HCT116 (cell line): ENCODE data around the gene DENND4A. TPM values are rescaled to one million over a fixed set of nuclear protein-coding genes. Genes with fewer than 3 reads are reported as not detected.

Source experiments
- ATAC-seq: fragments of 200-7000 bp; cut with Tn5 transposase; 2 replicates; pipeline ENCODE4 v1.9.1; 2020; ENCODE audit warnings: mild to moderate bottlenecking, moderate library complexity
- BruUV-seq: library from RNA; stranded (reverse); fragments of 400-500 nt; replicated peaks from 2 replicates; lab custom pipeline; 2021; lab: Mats Ljungman, UMichigan
- CTCF ChIA-PET: fragments of 300-600 bp; sonication (Branson Sonifier 250); formaldehyde crosslinking; loops from one replicate; lab custom pipeline; 2021; ENCODE audit warnings: antibody characterized with exemption; lab: Charles Lee
- POLR2A ChIA-PET: fragments of 300-600, 350-600 bp; sonication (Branson Sonifier 250); formaldehyde crosslinking; loops from one replicate; lab custom pipeline; 2021; ENCODE audit warnings: antibody characterized with exemption; lab: Charles Lee
- RAD21 ChIA-PET, 2 experiments: fragments of 300-600 bp; sonication (Branson Sonifier 250); formaldehyde crosslinking; loops; one replicate each; lab custom pipeline; 2023; ENCODE audit warnings: low total read pairs in 2 of 2; ENCODE audit not compliant: uncharacterized antibody in 2 of 2, unreplicated experiment in 2 of 2, low non-redundant PET in 1 of 2; lab: Charles Lee
- DNase-seq: peaks from one replicate; pipeline ENCODE4 v3.0.0-alpha.2; 2010; ENCODE audit warnings: low read depth, low spot score
- H2AFZ ChIP-seq: fragments of 200-600 bp; shearing (Covaris generic), sonication (generic); 2 replicates; pipeline ENCODE4 v1.6.1; 2017; ENCODE audit warnings: low read depth, mixed run types, mixed read lengths, antibody characterized with exemption, low read length; ENCODE audit not compliant: poor library complexity, severe bottlenecking
- H3K27ac ChIP-seq: 2 replicates; pipeline ENCODE4 v1.5.1; 2012; ENCODE audit warnings: low read depth, low read length
- H3K27me3 ChIP-seq: fragments of 200-600 bp; sonication (generic); 2 replicates; pipeline ENCODE4 v1.6.1; 2016; ENCODE audit warnings: mixed run types, low read length, mixed read lengths; ENCODE audit not compliant: insufficient read depth
- H3K36me3 ChIP-seq, 2 experiments: fragments of 200-500 bp in 1 of 2; fragments of 200-600 bp in 1 of 2; sonication (Bioruptor generic) in 1 of 2; sonication (generic) in 1 of 2; 2 replicates each; pipeline versions ENCODE4 v1.5.1 to v1.6.1; 2014 to 2016; ENCODE audit warnings: low read length in 2 of 2, inconsistent platforms in 1 of 2, mixed read lengths in 1 of 2, mixed run types in 1 of 2; ENCODE audit not compliant: insufficient read depth in 2 of 2, control insufficient read depth in 1 of 2
- H3K4me1 ChIP-seq, 2 experiments: fragments of 200-600 bp in 1 of 2; sonication (generic) in 1 of 2; 2 replicates each; pipeline versions ENCODE4 v1.5.1 to v1.6.1; 2012 to 2017; ENCODE audit warnings: low read length in 2 of 2, inconsistent platforms in 1 of 2, mild to moderate bottlenecking in 1 of 2, mixed read lengths in 1 of 2, mixed run types in 1 of 2, moderate library complexity in 1 of 2; ENCODE audit not compliant: insufficient read depth in 2 of 2, control insufficient read depth in 1 of 2
- H3K4me2 ChIP-seq: fragments of 200-600 bp; sonication (generic); 2 replicates; pipeline ENCODE4 v1.6.1; 2017; ENCODE audit warnings: mixed run types, low read length, mixed read lengths
- H3K4me3 ChIP-seq, 2 experiments: fragments of 200-600 bp in 1 of 2; sonication (generic) in 1 of 2; replicated peaks in 1 of 2; 2 replicates each; pipeline ENCODE4 v1.5.1; 2011 to 2016; ENCODE audit warnings: low read length in 2 of 2, control low read depth in 1 of 2, low read depth in 1 of 2, mild to moderate bottlenecking in 1 of 2, mixed read lengths in 1 of 2, mixed run types in 1 of 2
- H3K79me2 ChIP-seq: fragments of 200-600 bp; sonication (generic); 2 replicates; pipeline ENCODE4 v1.6.1; 2017; ENCODE audit warnings: mild to moderate bottlenecking, mixed run types, low read length, moderate library complexity, mixed read lengths; ENCODE audit not compliant: insufficient read depth
- H3K9ac ChIP-seq: fragments of 200-600 bp; sonication (generic); 2 replicates; pipeline ENCODE4 v1.6.1; 2016; ENCODE audit warnings: low read length, mixed read lengths
- H3K9me2 ChIP-seq: fragments of 200-600 bp; sonication (generic), shearing (Covaris generic); 2 replicates; pipeline ENCODE4 v1.6.1; 2017; ENCODE audit warnings: mixed run types, mild to moderate bottlenecking, moderate library complexity; ENCODE audit not compliant: insufficient read depth
- H3K9me3 ChIP-seq, 2 experiments: fragments of 200-500 bp in 1 of 2; fragments of 200-600 bp in 1 of 2; sonication (Bioruptor generic) in 1 of 2; sonication (generic) in 1 of 2; 2 replicates each; pipeline ENCODE4 v1.6.1; 2014 to 2017; ENCODE audit warnings: low read length in 2 of 2, mixed read lengths in 2 of 2, inconsistent platforms in 1 of 2, low read depth in 1 of 2, mild to moderate bottlenecking in 1 of 2, mixed run types in 1 of 2, moderate library complexity in 1 of 2; ENCODE audit not compliant: control insufficient read depth in 1 of 2, insufficient read depth in 1 of 2
- H4K20me1 ChIP-seq: fragments of 200-600 bp; sonication (generic), shearing (Covaris generic); 2 replicates; pipeline ENCODE4 v1.6.1; 2017; ENCODE audit warnings: mixed run types, mild to moderate bottlenecking, moderate library complexity; ENCODE audit not compliant: insufficient read depth
- CEBPB ChIP-seq: IDR thresholded peaks from 2 replicates; pipeline ENCODE4 v1.6.1; 2012; ENCODE audit warnings: low read depth
- CTCF ChIP-seq, 3 experiments: fragments of 200-600 bp in 1 of 3; sonication (generic) in 1 of 3; IDR thresholded peaks in 2 of 3; conservative IDR thresholded peaks in 1 of 3; 2 replicates each; pipeline ENCODE4 v1.5.1; 2012 to 2017; ENCODE audit warnings: low read depth in 2 of 3, low read length in 2 of 3, antibody characterized with exemption in 1 of 3, borderline replicate concordance in 1 of 3, control low read depth in 1 of 3, mild to moderate bottlenecking in 1 of 3, mixed read lengths in 1 of 3, mixed run types in 1 of 3, moderate library complexity in 1 of 3; ENCODE audit not compliant: insufficient read depth in 1 of 3
- EZH2 ChIP-seq: fragments of 200-600 bp; sonication (generic); IDR thresholded peaks from 2 replicates; pipeline ENCODE4 v1.6.1; 2017; ENCODE audit warnings: antibody characterized with exemption, mixed run types
- EZH2phosphoT487 ChIP-seq: fragments of 200-600 bp; IDR thresholded peaks from 2 replicates; pipeline ENCODE4 v1.6.1; 2018; ENCODE audit warnings: antibody characterized with exemption, borderline replicate concordance
- JUND ChIP-seq: IDR thresholded peaks from 2 replicates; pipeline ENCODE4 v1.6.1; 2012
- POLR2A ChIP-seq: IDR thresholded peaks from 2 replicates; pipeline ENCODE4 v1.7.0; 2011; ENCODE audit warnings: borderline replicate concordance; ENCODE audit not compliant: insufficient read depth, insufficient read length; ENCODE audit errors: extremely low read depth
- SIN3A ChIP-seq: IDR thresholded peaks from 2 replicates; pipeline ENCODE4 v1.6.1; 2012; ENCODE audit warnings: low read depth
- SP1 ChIP-seq: IDR thresholded peaks from 2 replicates; pipeline ENCODE4 v1.6.1; 2012; ENCODE audit warnings: low read depth
- SRF ChIP-seq: IDR thresholded peaks from 2 replicates; pipeline ENCODE4 v1.6.1; 2012; ENCODE audit warnings: low read depth
- ZFX ChIP-seq: fragments of 450-650 bp; IDR thresholded peaks from 2 replicates; pipeline ENCODE4 v1.6.1; 2017
- ZNF274 ChIP-seq: fragments of 200-500 bp; sonication (Bioruptor generic); IDR thresholded peaks from 2 replicates; pipeline ENCODE4 v1.6.1; 2014; ENCODE audit warnings: mild to moderate bottlenecking, low read depth, low read length, inconsistent platforms
- intact Hi-C: fragments of 100-400 bp; cut with micrococcal nuclease; formaldehyde crosslinking; loops from 2 replicates; pipeline ENCODE4 v1.10.0; 2022
- total RNA-seq: library from RNA; stranded (reverse); gene quantifications from one replicate; pipeline ENCODE4 v1.2.1, GENCODE V29; 2021; ENCODE audit not compliant: unreplicated experiment
- TF ChIP-seq, protein P1 (sequence below): IDR thresholded peaks from 2 replicates; pipeline ENCODE4 v1.6.1; 2011; ENCODE audit warnings: mild to moderate bottlenecking, low read length, moderate library complexity; ENCODE audit not compliant: insufficient replicate concordance; ENCODE audit errors: extremely low read depth

DENND4A gene
- total RNA-seq, 1 experiment from 2014 or later = 9.1 TPM

DNA sequence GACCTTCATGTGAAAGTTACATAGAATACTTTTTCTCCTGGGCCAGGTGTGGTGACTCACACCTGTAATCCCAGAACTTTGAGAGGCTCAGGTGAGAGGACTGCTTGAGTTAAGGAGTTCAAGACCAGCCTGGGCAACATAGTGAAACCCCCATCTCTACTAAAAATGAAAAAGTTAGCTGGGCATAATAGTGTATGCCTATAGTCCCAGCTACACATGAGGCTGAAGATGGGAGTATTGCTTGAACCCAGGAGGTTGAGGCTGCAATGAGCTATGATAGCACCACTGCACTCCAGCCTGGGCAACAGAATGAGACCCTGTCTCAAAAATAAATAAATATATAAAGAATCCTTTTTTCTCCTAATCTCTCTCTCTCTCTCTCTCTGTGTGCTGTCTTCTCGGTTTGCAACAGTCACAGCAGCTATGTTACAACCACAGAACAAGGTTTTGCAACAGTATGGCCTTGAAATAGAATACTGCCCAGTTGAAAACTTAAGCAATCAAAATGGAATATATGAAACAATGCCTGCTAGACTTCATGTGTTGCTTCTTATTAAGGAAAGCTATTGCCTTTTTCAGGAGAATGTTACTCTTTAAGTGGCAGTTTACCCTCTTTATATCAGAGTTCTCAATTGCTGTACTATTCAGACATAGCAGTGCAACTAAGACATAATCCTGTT lies 12.3 kb upstream of the DENND4A start:
- no peaks in the 10 kb centered on the region for H3K4me1 ChIP-seq
- ChIA-PET RAD21 (no interaction called here), CTCF (interaction anchor here (1.4 kb wide), 1 partner anchor 20 kb away, joined by 4 read pairs; no protein-coding TSS in a partner anchor), POLR2A (no interaction called here)
- DNase-seq (no peak), ATAC-seq (no peak)
- H3K9me3 ChIP-seq = no peaks in the 10 kb centered on the region
- no TSS peak for BruUV-seq
- intact Hi-C loops = no loop called here
- no peak overlapping the region for H3K4me2 ChIP-seq
- H3K79me2 ChIP-seq = no peaks in the 10 kb centered on the region
- no peak overlapping the region for H3K9ac ChIP-seq
- no peak for TF ChIP-seq POLR2A
- no peak for TF ChIP-seq CEBPB
- no peak for TF ChIP-seq ZFX
- no peak for TF ChIP-seq SRF
- TF ChIP-seq EZH2phosphoT487 = no peak
- TF ChIP-seq, protein P1, sequence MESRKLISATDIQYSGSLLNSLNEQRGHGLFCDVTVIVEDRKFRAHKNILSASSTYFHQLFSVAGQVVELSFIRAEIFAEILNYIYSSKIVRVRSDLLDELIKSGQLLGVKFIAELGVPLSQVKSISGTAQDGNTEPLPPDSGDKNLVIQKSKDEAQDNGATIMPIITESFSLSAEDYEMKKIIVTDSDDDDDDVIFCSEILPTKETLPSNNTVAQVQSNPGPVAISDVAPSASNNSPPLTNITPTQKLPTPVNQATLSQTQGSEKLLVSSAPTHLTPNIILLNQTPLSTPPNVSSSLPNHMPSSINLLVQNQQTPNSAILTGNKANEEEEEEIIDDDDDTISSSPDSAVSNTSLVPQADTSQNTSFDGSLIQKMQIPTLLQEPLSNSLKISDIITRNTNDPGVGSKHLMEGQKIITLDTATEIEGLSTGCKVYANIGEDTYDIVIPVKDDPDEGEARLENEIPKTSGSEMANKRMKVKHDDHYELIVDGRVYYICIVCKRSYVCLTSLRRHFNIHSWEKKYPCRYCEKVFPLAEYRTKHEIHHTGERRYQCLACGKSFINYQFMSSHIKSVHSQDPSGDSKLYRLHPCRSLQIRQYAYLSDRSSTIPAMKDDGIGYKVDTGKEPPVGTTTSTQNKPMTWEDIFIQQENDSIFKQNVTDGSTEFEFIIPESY = no peak
- no peak for TF ChIP-seq SP1
- TF ChIP-seq JUND = no peak
- no peak for TF ChIP-seq EZH2
- no peak for TF ChIP-seq ZNF274
- TF ChIP-seq SIN3A = no peak
- TF ChIP-seq CTCF (IDR thresholded peaks at IDR 0.05 in 2 of 3, conservative IDR thresholded peaks at IDR 0.05 in 1 of 3; ENCODE audit: borderline replicate concordance in 1 of 3, insufficient read depth in 1 of 3, low read depth in 2 of 3, low read length in 2 of 3) = no peak
- no peak overlapping the region for H3K4me3 ChIP-seq
- H2AFZ ChIP-seq = no peak overlapping the region
- no peaks in the 10 kb centered on the region for H3K36me3 ChIP-seq
- H3K9me2 ChIP-seq = no peaks in the 10 kb centered on the region
- no peaks in the 10 kb centered on the region for H3K27me3 ChIP-seq
- no peaks in the 10 kb centered on the region for H4K20me1 ChIP-seq
- H3K27ac ChIP-seq = no peak overlapping the region
